GM21515 (cell line): ENCODE data around the gene ANKRD2.
"Not testable (repeated sequence)": the region's sequence is repeated elsewhere in the genome, so short reads cannot be mapped to it uniquely, and the experiment has no call there.

Experiments
- ATAC-seq: cut with Tn5 transposase; IDR thresholded peaks from one replicate; pipeline ENCODE4 v1.9.1; 2021; ENCODE audit not compliant: unreplicated experiment

The ANKRD2 gene, protein sequence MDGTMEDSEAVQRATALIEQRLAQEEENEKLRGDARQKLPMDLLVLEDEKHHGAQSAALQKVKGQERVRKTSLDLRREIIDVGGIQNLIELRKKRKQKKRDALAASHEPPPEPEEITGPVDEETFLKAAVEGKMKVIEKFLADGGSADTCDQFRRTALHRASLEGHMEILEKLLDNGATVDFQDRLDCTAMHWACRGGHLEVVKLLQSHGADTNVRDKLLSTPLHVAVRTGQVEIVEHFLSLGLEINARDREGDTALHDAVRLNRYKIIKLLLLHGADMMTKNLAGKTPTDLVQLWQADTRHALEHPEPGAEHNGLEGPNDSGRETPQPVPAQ

DNA sequence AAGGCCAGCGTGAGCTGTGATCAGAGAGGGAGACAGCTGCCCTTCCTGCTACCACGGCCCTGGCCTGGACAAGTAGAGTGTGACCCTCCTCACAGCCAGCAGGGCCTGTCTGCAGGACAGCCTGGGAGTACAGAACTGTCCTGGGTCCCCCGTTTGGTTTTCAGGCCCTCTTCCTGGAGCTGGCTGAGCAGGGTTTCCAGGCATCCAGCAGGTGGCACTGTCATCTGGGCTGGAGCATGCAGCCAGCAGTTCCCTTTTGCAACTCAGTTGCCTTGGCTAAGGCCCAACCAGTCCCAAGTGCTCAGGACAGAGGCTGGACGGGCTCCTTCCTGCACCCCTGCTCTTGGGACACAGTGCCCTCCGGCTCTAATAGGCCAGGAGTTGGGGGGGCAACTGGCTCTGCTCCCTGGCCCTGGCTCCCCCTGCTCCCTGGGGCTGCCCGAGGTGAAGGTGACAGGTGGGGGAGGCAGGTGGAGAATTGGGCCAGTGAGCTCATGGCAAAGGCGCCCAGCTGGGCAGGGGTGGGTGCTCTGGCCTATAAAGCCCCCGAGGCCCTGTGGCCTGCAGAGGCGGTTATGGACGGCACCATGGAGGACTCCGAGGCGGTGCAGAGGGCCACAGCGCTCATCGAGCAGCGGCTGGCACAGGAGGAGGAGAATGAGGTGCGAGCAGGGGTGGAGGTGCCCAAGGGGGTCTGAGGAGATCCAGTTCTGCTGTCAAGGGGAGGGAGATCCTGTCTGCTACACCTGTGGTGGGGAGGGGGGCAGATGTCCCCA lies at the start of gene ANKRD2:
Gene ANKRD2, plus strand, starts transcription at position 566 of the 776 bp plus-strand sequence. Its CDS starts 10 bp downstream, at position 576.
- peak; percentile 82 for ATAC-seq

DNA sequence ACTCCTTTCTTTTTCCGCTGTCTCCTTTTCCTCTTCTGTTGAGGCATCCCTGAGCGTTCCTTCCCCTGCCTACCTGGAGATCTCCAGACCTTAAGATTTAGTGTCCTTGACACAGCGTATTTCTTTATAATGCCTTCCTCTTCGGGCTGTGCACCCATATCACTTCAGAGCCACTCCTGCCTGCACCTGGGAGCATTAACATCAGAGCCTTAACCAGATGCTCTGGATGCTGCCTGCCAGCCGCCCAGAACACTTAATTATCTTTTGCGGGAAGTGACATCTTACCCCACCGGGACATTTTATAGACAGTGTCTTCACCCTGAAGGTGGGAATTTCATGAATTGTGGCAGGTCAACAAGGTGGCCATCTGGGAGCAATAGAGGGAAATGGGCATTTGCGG lies 49.6 kb upstream of the ANKRD2 start:
- no peak for ATAC-seq

DNA sequence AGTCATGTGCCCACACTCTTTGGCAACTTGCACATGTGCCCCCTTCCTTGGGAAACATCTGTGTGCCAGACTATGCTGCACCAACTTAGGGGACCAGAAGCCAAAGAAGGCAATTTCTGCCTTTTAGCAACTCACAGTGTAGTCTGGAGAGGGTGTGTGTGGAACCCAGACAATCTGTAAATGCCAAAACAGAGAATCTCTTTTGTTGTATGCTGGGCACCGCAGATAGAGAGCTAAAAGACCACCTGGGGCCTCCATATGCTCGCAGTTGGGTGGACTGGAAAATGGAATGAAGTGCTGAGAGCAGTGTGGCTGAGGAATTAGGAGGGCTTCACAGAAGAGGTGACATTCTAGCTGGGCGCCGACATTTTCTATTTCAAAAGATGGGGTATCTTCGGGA lies 47.5 kb upstream of the ANKRD2 start:
- no peak for ATAC-seq

DNA sequence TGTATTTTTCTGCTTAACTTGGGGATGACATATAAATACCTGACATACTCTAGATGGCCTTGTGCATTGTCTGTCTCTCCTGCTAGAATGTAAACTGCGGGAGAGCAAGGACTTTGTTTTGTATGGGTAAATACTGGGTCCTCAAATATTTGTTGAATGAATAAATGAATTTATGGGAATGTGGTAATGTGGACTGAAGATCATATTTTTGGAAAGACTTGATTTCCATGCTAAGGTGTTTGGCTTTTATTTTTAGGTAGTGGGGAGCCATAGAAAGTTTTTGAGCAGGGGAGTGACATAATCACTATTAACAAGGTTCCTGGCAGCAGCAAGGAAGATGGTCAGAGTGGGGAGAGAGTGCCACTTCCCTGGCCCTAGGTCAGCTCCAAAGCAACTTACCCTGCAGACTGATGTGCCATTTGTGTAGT lies 46.9 kb upstream of the ANKRD2 start:
- no peak for ATAC-seq

DNA sequence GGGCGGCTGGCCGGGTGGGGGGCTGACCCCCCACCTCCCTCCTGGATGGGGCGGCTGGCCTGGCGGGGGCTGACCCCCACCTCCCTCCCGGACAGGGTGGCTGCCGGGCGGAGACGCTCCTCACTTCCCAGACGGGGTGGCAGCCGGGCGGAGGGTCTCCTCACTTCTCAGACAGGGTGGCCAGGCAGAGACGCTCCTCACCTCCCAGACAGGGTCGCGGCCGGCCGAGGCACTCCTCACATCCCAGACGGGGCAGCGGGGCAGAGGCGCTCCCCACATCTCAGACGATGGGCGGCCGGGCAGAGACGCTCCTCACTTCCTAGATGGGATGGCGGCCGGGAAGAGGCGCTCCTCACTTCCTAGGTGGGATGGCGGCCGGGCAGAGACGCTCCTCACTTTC lies 43.7 kb upstream of the ANKRD2 start:
- not testable (repeated sequence) for ATAC-seq

DNA sequence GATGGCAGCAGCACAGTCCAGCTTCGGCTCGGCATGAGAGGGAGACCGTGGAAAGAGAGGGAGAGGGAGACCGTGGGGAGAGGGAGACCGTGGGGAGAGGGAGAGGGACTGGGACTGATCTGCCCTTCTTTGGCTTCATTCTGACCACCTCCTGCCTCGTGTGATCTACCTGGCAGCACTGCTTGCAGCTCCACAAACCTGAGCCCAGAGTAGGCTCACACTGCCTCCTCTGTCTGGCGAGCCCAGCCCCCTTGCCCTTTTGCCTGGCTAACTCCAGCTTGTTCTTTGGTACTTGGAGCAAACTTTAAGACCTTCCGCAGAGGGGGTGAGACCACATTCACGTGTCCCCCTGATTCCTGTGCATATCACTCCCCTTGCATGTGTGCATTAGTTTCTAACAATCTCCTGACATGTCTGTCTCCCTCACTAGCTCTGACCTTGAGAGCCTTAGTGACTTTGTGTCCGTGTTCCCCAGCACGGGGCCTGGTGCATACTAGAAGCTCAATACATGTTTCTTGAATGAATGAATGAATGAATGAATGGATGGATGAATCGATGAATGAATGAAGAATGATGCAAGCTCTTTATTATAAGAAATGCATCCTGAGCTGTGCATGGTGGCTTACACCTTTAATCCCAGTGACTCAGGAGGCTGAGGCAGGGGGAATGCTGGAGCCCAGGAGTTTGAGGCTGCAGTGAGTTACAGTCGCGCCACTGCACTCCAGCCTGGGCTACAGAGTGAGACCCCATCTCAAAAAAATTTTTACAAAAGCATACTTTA lies 42.7 kb upstream of the ANKRD2 start:
- no peak for ATAC-seq

DNA sequence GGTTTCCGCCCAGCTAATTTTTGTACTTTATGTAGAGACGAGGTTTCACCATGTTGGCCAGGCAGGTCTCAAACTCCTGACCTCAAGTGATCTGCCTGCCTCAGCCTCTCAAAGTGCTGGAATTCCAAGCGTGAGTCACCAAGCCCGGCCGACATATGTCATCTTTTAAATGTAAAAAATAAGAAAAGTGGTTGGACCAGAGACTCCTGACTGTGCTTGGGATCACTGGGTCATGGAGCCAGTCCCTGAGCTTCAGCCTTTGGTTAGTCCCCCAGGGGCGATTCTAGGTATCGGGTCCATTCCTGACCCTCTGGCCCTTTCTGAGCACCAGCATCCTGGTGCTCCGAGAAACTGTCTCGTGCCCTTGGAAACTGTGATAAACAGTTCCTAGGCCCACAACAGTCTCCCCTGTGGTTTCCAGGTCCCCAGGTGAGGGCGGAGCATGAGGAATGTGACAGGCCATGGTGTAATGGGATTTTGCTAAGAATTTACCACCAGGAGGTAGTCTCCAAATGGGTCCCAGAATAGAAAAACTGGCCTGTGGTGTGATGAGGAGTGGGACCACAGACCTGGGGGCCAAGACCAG lies 41.1 kb upstream of the ANKRD2 start:
- ATAC-seq = no peak

DNA sequence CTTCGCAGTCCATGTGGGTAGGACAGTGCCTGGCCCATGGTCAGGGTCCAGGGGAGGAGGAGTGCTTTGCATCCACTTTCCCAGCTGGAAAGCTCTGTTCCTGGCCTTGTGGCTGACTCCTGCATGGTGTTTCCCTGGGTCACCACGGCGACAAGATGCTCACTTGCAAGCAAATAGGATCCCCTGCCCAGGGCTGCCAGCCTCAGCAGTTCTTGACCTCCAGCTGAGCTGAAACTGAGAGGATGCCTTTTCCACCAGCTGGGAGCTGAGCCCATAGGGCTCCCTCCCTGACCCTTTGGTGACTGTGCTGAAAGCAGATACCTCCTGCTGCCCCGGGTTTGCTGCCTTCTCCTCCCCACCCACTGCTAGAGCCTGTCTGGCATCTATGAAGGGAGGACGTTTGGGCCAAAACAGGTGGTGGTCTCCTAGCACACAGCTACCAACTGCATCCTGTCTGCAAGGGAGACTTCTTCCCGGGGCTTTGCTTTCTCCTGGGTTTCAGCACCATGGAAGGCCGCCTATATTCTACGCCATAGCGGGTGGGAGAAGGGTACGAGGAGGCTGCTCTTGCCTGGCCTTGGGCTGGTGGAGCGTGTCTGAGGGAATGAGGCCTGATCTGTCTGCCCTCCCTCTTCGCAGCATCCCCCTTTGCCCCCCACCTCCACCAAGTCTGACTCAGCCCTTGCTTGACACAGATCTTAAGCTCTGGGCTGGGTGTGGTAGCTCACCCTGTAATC lies 39.5 kb upstream of the ANKRD2 start:
- no peak for ATAC-seq

DNA sequence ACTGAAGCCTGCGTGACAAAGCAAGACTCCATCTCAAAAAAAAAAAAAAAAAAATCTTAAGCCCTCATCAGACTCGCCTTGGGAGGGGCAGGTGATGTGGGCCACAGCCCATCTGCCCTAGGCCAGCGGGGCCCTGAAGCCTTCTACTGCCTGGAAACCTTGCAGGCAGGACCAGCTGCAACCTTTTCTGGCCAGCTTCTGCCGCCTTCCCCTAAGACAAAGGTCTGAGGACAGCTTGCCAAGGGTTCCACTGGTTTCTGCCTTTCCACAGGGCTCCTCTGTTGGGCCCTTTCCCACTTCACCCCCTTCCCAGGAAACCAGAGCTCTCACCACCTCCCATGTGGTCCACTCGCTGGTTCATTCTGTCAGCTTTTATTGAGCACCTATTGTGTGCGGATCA lies 38.7 kb upstream of the ANKRD2 start:
- no peak for ATAC-seq

DNA sequence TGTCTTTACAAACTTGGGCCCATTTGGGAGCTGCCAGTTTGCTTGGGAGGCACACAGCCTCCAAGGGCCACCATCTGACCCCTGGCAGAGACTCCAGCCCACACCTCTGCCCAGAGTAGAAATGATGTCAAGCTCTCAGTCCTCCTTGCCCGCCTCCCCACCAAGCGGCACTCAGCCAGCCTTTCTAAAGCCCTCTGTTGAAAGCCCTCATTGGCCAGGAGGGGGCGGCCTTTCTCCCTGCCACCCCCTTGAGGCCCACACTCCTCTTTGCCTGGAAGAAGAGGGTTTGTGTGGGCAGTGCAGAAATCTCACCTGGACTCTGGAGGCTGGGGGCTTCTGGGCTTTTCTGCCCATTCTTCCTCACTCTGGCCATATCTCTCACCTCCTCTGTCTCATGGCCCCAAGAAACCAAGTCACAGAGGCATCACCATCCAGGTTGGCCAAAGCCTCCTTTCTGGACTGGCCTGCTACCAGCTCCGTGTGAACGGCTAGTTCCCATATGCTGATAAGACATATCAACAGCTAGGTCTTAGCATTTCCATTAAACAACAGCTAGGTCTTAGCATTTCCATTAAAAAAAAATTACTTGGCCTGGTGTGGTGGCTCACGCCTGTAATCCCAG lies 37.7 kb upstream of the ANKRD2 start:
- no peak for ATAC-seq

DNA sequence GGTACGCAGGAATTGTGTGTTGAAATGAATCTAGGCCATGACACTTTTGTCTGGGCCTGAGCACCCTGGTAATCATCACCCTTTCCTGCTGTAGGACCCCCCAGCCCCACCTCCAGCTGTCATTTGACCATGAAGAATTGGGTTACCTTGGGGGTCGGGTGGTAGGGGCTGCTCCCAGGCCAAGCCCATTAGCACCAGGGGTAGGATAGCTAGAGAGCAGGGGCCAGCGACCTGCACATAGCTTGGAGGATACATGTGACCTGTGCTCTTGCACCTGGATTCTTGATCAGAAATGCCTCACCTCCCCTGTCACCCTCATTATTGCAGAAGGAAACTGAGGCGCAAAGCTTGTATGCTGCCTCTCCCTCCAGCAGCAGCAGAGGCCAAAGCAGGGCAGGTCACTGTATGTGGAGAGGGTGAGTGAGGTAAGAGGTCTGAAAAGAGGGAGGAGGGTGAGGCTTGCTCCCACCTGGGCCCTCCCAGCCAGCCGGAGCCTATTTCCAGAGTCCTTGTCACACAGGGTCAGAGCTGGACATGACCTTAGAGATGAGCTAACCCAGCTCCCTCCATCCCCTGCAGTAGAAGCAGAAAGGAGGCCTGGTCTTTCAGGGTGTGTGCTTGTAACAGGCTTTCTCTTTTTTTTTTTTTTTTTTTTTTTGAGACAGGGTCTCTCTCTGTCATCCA lies 35.3 kb upstream of the ANKRD2 start:
- ATAC-seq = no peak

DNA sequence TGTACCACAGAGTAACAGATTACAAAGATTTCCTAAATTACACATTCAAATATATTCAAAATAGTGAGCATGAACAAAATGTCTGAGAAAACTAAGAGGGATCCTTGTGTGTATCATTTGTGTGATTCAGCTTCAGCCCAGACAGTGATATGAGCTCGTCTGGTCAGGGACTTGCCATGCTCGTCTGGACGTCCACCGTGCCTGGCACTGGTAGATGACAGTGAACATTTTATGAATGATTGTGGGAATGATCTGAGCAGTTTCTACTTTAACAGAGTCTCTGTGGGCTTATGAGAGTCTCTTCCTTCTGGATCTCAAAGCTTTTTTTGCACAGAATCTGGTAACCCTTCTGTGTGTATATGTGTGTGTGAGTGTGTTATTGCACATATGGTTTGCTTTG lies 34.2 kb upstream of the ANKRD2 start:
- no peak for ATAC-seq

DNA sequence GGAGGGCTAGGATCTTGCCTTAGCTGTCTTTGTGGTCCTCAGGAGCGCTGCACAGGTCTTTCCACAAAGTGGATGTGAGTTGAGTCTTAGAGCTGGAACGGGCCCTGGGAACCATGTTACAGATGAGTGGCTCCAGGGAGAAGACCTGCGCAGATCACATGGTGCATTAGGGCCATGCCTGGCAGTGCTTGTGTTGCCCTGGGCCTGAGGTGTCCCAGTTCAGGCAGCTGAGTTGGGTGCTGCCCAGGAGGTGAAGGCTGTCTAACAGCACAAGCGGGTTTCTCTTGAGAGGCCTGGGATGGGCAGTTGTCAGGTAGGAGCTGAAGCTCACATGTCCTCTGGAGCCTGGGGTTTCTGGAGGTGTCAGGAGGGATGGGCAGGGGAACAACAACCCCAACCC lies 33.7 kb upstream of the ANKRD2 start:
- ATAC-seq = no peak

DNA sequence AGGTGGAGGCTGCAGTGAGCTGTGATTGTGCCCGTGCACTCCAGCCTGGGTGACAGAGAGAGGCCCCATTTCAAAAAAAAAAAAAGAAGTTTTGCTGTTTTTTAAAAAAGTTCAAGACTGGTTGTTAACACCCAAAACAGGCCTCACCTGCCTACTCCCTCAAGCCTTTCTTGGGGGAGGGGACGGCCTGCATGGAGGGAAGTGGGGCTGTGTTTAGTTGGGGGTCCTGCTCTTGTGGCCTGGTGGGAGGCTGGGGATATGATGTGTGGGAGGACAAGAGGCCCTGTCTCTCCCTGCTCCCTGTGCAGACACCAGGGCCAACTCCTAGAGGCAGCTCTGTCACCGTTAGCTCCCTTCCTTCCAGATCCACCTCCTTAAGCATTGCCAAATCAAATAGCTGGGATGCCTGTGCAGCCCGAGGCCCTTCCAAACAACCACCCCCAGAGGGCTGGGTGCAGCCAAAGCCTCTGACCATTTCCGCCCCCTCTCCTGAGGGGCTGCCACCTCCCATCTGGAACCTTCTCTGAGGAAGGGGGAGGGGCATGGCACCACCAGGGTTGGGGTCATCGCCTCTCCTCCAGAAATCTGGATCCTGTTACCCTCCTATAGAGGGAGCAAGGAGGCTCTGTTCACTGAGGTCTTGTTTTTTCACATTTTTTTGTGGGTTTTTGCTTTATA lies 32.9 kb upstream of the ANKRD2 start:
- no peak for ATAC-seq

DNA sequence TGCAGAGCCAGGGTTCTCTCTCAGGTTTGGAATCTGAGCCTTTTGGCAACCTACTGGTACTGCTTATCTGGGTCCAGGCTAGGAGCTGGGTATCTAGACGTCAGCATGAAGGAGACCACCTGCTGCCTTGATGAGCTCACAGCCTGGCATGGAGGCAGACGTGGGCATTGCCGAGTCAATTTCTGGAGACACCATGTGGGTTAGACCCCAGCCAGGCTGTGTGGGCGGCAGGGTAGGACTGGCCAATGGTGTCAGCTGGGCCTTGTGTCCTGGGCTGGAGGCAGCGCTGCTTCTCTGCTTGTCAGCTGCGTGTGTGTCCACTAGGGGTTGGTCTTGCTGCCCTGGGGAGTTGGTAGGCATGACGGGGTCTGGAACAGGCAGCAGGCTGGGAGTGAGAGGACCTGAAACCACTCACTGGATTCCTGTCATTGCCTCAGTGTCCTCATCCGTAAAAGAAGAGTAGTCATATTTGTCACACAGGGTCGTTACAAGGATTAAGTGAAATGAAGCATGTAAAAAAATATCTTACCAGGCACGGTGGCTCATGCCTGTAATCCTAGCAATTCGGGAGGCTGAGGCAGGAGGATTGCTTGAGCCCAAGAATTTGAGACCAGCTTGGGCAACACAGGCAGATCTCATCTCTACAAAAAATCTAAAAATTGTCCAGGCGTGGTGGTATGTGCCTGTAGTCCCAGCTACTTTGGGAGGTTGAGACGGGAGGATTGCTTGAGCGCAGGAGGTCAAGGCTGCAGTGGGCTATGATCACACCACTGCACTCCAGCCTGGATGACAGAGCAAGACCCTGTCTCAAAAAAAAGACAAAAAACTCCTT lies 31.7 kb upstream of the ANKRD2 start:
- no peak for ATAC-seq

DNA sequence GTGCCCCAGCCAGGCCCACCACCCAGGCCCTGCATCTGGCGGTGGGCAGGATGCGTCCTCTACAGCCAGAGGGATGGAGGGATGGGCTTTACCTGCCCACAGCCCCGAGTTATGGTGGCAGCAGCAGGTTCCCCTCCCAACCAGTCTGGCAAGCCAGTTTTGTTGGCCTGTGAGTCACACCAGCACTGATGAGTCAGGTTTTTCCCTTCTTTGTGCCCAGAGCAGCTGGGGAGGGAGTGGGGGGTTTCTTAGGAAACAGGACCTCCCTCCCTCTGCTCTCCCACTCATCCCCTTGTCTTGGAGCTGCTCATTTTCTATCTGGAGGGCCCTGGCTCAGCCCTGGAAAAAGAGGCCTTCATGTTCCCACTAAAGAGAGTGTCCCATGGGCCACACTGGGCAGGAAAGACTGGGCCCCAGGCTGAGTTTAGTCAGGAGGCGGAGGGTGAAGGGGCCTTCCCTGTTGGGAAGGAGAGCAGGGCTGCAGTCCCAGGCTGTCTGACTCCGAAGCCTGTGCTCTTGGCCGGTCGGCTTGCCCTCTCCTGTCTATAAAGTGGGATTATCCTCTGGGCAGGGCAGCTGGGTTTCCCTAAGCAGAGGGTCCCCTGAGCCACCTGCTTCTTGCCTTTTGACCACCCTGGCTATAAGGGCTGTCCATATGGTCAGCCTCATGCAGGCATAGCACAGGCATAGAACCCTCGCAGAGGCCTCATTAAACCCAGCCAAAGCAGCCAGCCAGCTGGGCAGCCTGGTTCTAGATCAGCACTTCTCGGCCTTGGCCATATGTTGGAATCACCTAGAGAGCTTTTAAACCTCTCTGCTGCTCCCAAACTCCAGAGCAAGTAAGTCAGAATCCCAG lies 30.2 kb upstream of the ANKRD2 start:
- ATAC-seq = no peak

DNA sequence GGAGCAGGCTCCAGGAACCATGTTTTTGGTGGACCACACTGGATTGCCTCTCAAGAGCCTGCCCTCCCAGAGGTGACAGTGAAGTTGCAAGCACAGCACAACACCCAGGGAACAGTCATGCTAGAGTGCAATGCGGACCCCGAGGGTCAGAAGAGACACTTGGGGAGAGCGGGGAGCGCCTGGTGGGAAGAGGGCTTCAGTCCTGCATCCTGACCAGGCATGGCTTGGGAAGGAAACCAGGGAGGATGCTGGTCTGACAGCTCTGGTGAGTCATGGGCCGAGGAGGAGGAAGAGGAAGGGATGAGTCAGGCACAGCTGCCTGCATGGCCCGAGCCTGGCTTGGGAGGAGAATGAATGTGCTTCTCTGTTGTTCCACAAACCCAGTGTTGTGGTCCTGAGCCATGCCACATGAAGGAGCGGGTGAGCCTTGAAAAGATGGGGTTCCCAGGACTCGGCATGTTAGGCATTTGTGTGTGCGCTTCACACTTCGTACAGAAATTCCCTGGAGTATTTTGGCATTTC lies 29.5 kb upstream of the ANKRD2 start:
- ATAC-seq = no peak
